Effector memory CD8-positive, alpha-beta T cell (primary cell): Measurements from ENCODE around the gene SUV39H1.

ENCODE experiments used
- ATAC-seq: fragments of 150-1000 bp; cut with Tn5 transposase; replicated peaks from 2 replicates; pipeline ENCODE4 v1.10.0; 2021; ENCODE audit warnings: mild to moderate bottlenecking, moderate library complexity
- DNase-seq, 3 experiments: peaks; one replicate each; pipeline ENCODE4 v3.0.0; 2021
- H3K27ac Mint-ChIP-seq, 2 donors: one replicate each; pipeline ENCODE4 v1.8.0; 2022; ENCODE audit warnings: mild to moderate bottlenecking in 2 of 2, mixed read lengths in 2 of 2, moderate library complexity in 2 of 2
- H3K27me3 Mint-ChIP-seq, 2 donors: one replicate each; pipeline ENCODE4 v1.8.0; 2022; ENCODE audit warnings: mixed read lengths in 2 of 2
- H3K36me3 Mint-ChIP-seq: one replicate; pipeline ENCODE4 v1.8.0; 2022; ENCODE audit warnings: mild to moderate bottlenecking, moderate library complexity, mixed read lengths; ENCODE audit not compliant: insufficient read depth
- H3K4me1 Mint-ChIP-seq, 2 donors: one replicate each; pipeline ENCODE4 v1.8.0; 2022; ENCODE audit warnings: low read depth in 2 of 2, mixed read lengths in 2 of 2
- H3K4me3 Mint-ChIP-seq, 2 donors: one replicate each; pipeline ENCODE4 v1.8.0; 2022; ENCODE audit warnings: mild to moderate bottlenecking in 2 of 2, mixed read lengths in 2 of 2, moderate library complexity in 2 of 2
- H3K9me3 Mint-ChIP-seq, 2 donors: one replicate each; pipeline ENCODE4 v1.8.0; 2022; ENCODE audit warnings: mixed read lengths in 2 of 2

Gene SUV39H1

DNA sequence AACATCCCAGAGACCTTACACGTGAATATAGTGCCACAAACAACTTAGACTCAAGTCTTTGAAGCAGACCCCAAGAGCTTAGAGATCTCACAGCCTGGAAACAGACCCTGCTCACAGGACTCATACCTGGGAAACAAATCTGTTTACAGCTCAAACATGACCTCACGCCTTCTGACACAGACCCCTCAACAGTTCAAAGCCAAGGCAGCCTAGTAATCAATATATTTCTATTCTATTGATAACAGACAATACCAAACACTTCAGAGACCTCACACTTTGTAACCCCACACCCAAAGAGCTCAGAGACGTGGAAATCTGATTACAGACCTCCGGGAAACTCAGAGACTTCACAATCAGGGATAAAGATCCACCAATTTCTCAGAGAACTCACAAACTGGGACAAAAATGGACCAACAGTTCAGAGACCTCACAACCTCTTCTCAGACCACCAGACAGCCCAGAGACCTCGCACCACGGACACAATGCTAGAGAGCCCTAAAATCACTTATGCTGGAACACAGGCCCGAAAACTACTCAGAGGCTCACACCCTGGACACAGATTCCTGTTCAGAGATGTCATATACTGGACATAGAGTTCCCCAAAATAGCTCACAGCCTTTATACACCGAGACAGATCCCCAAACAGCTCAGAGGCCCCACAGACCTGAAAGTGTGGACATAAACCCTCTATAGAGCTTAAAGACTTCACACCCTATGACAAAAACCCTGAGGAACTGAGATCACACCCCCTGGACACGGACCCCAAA, 14.8 kb downstream of the SUV39H1 start:
- peak overlapping the region; percentile 87 to 93 for H3K27ac Mint-ChIP-seq
- no peaks in the 10 kb centered on the region for H3K27me3 Mint-ChIP-seq
- H3K4me1 Mint-ChIP-seq, result peaks cover 56 to 57% of the 10 kb centered on the region in 2 donors
- peaks cover 38% of the 10 kb centered on the region for H3K36me3 Mint-ChIP-seq
- DNase-seq, result no peak
- ATAC-seq, result no peak
- H3K9me3 Mint-ChIP-seq, result no peaks in the 10 kb centered on the region
- peak overlapping the region; percentile 63 to 66 for H3K4me3 Mint-ChIP-seq

DNA sequence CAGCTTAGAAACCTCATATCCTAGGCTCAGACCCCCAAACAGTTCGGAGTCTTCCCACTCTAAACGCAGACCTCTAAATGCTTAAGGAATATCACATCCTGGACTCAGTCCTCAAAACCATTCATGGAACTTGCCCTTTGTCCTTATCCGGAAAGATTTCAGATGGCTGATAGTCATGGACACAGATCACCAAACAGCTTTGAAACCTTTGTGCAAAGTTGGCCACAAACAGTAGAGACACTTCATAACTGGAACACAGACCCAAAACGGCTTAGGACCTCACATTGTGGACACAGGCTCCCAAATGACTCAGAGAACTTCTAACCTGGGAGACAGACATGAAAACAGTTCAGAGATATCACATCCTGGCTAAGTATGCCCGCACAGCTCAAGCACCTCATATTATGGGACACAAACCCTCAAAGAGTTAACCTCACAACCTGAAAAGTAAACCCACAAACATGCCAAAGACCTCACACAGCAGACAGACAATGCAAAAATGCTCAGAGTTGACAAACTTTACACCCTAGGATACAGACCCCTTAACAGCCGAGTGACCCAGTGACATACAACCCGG, 15.5 kb downstream of the SUV39H1 start:
- ATAC-seq (no peak), DNase-seq (no peak)
- Mint-ChIP-seq H3K27me3 (no peaks in the 10 kb centered on the region), H3K4me1 (peaks cover 63 to 64% of the 10 kb centered on the region in 2 donors), H3K9me3 (no peaks in the 10 kb centered on the region), H3K27ac (peak overlapping the region; percentile 87 to 93), H3K4me3 (peak overlapping the region; percentile 63 to 66), H3K36me3 (peaks cover 32% of the 10 kb centered on the region)

DNA sequence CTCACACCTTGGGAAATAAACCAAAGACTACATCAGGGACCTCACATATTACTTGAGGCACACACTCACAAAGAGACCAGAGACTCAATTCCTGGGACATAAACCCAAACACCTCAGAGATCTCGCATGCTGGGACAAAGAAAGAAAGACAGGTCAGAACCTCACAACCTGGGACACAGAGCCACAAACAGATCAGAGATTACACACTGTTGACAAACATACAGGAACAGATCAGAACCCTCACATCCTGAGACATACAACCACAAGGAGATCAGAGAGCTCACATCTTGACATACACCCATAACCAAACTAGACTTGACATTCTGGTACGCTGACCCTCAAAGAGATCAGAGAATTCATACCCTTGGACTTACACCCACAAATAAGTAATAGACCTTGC, 17.3 kb downstream of the SUV39H1 start:
- DNase-seq, result peak in 1 of 3 experiments; percentile 16
- Mint-ChIP-seq H3K36me3 (peaks cover 26% of the 10 kb centered on the region), H3K9me3 (no peaks in the 10 kb centered on the region), H3K27ac (peak overlapping the region; percentile 87 to 93), H3K4me1 (peaks cover 72 to 78% of the 10 kb centered on the region in 2 donors), H3K27me3 (no peaks in the 10 kb centered on the region), H3K4me3 (peak overlapping the region; percentile 63 to 66)
- ATAC-seq, result peak; percentile 54

DNA sequence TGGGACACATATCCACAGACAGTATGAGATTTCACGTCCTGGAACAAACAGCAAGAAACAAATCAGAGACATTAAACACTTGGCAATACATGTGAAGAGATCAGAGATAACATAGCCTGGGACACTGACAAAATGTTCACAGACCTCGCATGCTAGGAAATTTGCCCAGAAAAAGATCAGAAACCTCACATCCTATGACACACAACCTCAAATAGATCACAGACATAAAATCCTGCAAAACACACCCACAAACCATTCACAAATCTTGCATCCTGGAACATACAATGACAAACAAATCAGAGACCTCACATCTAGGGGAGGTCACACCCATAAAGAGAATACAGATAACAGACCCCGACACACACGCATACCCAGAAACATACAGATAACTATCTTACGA, 18.0 kb downstream of the SUV39H1 start:
- no peak for DNase-seq
- Mint-ChIP-seq H3K4me3 (peak overlapping the region; percentile 63 to 66), H3K9me3 (no peaks in the 10 kb centered on the region), H3K36me3 (peaks cover 20% of the 10 kb centered on the region), H3K27me3 (no peaks in the 10 kb centered on the region), H3K27ac (peak overlapping the region; percentile 87 to 93), H3K4me1 (peaks cover 77 to 82% of the 10 kb centered on the region in 2 donors)
- peak; percentile 5 for ATAC-seq

DNA sequence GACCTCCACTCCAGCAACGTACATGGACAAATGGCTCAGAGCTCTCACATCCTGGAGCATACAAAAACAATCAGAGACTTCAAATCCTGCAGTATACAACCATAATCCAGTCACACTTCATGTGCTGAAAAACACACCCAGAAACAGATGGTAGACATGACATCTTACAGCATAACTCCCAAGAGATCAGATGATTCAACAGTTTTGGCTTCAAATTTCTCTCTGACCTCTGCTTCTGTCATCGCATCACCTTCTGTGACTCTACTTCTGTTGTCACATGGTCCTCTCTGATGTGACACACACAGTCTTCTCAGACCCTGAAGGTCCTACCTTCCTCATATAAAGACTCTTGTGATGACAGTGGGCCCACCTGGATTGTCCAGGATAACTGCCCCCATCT, 18.5 kb downstream of the SUV39H1 start:
- Mint-ChIP-seq H3K27me3 (no peaks in the 10 kb centered on the region), H3K36me3 (peaks cover 20% of the 10 kb centered on the region), H3K4me3 (peak overlapping the region; percentile 63 to 66), H3K9me3 (no peaks in the 10 kb centered on the region), H3K4me1 (peaks cover 77 to 82% of the 10 kb centered on the region in 2 donors), H3K27ac (peak overlapping the region; percentile 87 to 93)
- DNase-seq, result no peak
- ATAC-seq, result no peak

DNA sequence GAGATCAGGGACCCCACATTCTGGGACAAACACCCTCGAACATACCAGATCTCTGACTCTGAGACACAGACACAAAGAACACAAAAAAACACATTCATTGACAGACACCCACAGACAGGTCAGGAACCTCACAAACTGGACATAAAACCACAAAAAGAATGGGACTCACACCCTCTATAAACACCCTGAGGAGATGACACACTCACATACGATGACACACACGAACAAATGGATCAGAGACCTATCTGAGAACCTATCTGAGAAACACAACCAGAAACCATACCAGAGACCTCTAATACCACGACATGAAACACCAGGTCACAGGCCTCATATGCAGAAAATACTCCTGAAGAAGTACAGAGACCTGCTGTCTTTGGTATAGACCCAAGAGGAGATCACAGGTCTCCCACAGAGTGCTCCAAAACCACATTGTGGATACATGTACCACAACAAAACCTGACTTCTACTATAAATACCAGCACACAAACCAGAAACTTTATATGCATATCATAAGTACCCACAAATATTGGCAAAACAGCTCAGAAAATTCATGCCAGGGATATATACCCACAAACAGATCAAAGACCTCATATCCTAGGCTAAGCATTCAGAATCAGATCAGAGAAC, 19.5 kb downstream of the SUV39H1 start:
- Mint-ChIP-seq H3K9me3 (no peaks in the 10 kb centered on the region), H3K27ac (peak overlapping the region; percentile 87 to 93), H3K4me3 (peak overlapping the region; percentile 66), H3K36me3 (peaks cover 20% of the 10 kb centered on the region), H3K27me3 (no peaks in the 10 kb centered on the region), H3K4me1 (peaks cover 72 to 75% of the 10 kb centered on the region in 2 donors)
- DNase-seq (no peak), ATAC-seq (no peak)

DNA sequence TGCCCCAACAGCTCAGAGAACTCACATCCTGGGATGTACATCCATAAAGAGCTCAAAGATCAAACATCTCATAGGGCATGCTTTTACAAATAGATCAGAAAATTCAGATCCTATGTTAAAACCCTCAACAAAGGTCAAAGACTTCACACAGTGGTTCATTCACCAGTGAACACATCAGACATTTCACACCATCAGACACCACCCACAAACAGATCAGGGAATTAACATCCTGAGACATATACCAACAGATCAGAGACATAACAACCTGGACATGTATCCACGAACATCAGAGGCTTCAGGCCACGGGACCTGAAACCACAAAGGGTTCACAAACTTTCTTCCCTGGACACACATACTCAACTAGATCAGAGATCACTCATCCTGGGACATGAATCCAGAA, 23.4 kb downstream of the SUV39H1 start:
- Mint-ChIP-seq H3K4me1 (peaks cover 36 to 37% of the 10 kb centered on the region in 2 donors), H3K4me3 (no peak overlapping the region), H3K36me3 (peaks cover 4% of the 10 kb centered on the region), H3K27ac (no peak overlapping the region), H3K9me3 (no peaks in the 10 kb centered on the region), H3K27me3 (no peaks in the 10 kb centered on the region)
- DNase-seq, result peak in 1 of 3 experiments; percentile 10
- peak; percentile 57 for ATAC-seq

DNA sequence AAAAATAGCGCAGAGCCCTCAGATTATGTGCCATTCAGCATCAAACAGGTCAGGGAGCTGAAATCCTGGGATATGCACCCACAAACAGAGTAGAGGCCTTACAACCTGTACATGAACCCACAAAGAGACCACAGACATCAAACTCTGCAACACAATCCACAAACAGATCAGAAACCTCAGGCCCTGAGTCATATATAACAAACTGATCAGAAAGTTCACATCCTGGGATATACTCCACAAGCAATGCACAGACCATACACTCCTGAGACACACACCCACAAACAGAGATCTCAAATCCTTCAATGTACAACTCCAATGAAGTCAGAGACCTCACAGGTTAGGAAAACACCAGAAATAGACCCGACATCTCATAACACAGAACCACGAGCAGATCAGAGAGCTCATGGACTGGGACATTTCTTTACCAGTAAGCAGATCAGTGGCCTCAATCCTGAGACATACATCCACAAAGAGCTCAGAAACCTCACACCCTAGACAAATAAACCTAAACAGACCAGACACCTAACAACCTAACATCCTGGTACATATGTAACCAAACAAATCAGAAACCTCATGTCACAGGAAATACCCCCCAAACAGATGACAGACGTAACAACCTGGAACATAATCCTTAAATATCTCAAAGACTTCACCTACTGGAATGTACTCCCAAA, 24.2 kb downstream of the SUV39H1 start:
- Mint-ChIP-seq H3K27ac (no peak overlapping the region), H3K4me3 (no peak overlapping the region), H3K36me3 (peaks cover 4% of the 10 kb centered on the region), H3K9me3 (no peaks in the 10 kb centered on the region), H3K4me1 (peaks cover 30 to 33% of the 10 kb centered on the region in 2 donors), H3K27me3 (no peaks in the 10 kb centered on the region)
- peak; percentile 8 to 29 (median 9) for DNase-seq
- ATAC-seq, result peak; percentile 74

DNA sequence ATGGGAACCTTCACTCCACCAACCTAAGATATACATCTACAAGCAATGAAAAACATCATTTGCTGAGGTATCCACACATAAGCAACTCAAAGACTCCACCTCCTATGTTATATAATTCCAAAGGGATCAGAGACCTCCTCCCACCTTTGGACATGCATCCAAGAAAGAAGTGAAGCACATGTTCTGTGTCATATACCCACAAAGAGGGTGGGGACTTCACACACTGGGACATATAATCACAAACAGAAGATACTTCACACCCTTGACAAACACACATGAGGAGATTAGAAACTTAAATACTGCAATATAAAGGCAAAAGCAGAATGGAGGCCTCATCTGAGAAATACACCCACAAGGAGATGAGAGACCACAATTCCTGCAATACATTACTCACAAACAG, 25.4 kb downstream of the SUV39H1 start:
- Mint-ChIP-seq H3K27ac (no peak overlapping the region), H3K36me3 (peaks cover 8% of the 10 kb centered on the region), H3K9me3 (no peaks in the 10 kb centered on the region), H3K27me3 (no peaks in the 10 kb centered on the region), H3K4me3 (no peak overlapping the region), H3K4me1 (peaks cover 28 to 32% of the 10 kb centered on the region in 2 donors)
- ATAC-seq (no peak), DNase-seq (no peak)

DNA sequence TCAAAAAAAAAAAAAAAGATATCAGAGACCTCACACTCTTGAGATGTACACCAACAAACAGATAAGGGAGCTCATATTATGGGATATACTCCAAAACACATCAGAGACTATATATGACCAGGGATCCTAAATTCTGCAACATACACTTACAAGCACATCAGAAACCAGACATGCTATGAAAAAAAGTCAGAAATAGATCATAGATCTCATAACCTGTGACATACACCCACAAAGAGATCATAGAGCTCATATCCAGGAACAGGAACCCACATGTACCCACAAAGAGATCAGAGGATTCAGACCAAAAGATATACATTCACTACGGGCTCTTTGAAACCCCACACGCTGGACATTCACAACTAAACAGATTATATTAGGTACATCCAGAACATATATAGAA, 30.1 kb downstream of the SUV39H1 start:
- Mint-ChIP-seq H3K4me3 (peak overlapping the region in 1 of 2 donors; percentile 23), H3K36me3 (peaks cover 4% of the 10 kb centered on the region), H3K9me3 (no peaks in the 10 kb centered on the region), H3K27me3 (no peaks in the 10 kb centered on the region), H3K4me1 (peaks cover 27 to 33% of the 10 kb centered on the region in 2 donors), H3K27ac (peak overlapping the region in 1 of 2 donors; percentile 58)
- DNase-seq (no peak), ATAC-seq (peak; percentile 37)

DNA sequence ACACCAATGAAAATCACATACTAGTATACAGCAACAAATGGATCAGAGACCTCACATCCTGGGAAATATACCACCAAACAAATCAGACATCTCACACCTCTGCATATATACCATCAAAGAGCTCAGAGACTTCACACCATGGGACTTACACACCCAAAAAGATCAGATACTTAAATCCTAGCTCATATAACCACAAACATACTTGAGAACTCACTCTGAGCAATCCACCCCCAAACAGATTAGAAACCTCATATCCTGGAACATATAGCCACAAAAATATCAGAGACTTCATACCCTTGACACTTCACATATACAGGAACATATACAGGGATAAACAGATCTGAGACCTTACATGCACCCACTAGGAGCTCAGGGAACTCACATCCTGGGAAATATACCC, 32.1 kb downstream of the SUV39H1 start:
- peak overlapping the region; percentile 9 to 29 for H3K4me3 Mint-ChIP-seq

DNA sequence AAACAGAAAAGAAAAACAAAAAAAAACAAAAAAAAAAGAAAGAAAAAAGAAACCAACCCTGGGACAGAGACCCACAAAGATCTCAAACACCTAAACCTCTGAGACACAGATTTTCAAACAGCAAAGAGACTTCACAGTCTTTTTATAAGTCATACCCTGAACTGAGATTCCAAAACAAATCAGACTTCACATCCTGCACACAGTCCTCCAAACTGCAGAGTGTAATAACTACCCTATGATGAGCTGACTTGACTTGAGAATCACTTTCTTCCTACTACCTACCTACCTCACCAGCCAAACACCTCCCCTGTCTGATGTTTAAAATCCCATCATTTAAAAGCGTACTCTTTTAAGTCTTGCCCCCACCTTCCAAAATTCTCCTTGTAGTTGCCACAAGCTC, 39.8 kb downstream of the SUV39H1 start:
- Mint-ChIP-seq H3K4me3 (peak overlapping the region in 1 of 2 donors; percentile 87), H3K36me3 (peaks cover 17% of the 10 kb centered on the region), H3K27ac (peak overlapping the region; percentile 97 to 99), H3K9me3 (no peaks in the 10 kb centered on the region), H3K27me3 (no peaks in the 10 kb centered on the region), H3K4me1 (peaks cover 13 to 19% of the 10 kb centered on the region in 2 donors)
- DNase-seq, result no peak
- ATAC-seq, result no peak

More for the DNA sequence above, 32.1 kb downstream of the SUV39H1 start:
- ATAC-seq, result peak; percentile 48
- Mint-ChIP-seq H3K9me3 (no peaks in the 10 kb centered on the region), H3K4me1 (peaks cover 27 to 34% of the 10 kb centered on the region in 2 donors), H3K27ac (peak overlapping the region; percentile 59 to 73), H3K27me3 (no peaks in the 10 kb centered on the region), H3K36me3 (peaks cover 4% of the 10 kb centered on the region)
- DNase-seq, result no peak

DNA sequence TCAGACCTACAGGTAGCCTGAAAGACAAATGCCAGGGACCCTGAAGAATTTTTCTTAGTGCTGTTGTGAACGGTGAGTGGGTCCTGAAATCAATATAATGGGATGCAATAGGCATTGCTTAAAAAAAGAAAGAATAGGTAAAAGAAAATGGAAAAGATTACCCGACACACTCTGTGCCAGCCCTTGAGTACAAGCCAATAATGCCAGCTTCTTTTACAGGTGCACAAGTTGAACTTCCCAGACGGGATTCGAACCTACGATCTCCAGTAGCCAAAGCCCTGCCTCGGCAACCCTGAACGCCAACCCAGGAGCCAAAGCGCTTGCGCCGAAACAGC, 40.3 kb downstream of the SUV39H1 start:
- H3K27me3 Mint-ChIP-seq, result no peaks in the 10 kb centered on the region
- DNase-seq (no peak), ATAC-seq (no peak)
- H3K4me3 Mint-ChIP-seq, result peak overlapping the region; percentile 87 to 88
- peaks cover 13 to 19% of the 10 kb centered on the region in 2 donors for H3K4me1 Mint-ChIP-seq
- H3K36me3 Mint-ChIP-seq, result peaks cover 17% of the 10 kb centered on the region
- peak overlapping the region; percentile 97 to 99 for H3K27ac Mint-ChIP-seq
- H3K9me3 Mint-ChIP-seq, result no peaks in the 10 kb centered on the region
